ENCODE measurements around the gene PLIN4.
"Not testable (repeated sequence)": the region's sequence is repeated elsewhere in the genome, so short reads cannot be mapped to it uniquely, and the experiment has no call there.

Gene PLIN4

GRCh38 chr19:4542896-4543841 is 24.9 kb upstream of the PLIN4 start:
- no peak for TF ChIP-seq CTCF (IDR thresholded peaks at IDR 0.05; ENCODE audit: low read depth, low read length, missing control alignments)
- no peak for DNase-seq (ENCODE audit: low read depth)
- H3K4me3 ChIP-seq (ENCODE audit: low read depth, low read length) = no peak overlapping the region

- DNase-seq (ENCODE audit: low read depth); H3K4me3 ChIP-seq (ENCODE audit: low read depth, low read length): not testable (repeated sequence)
Observed at GRCh38 chr19:4541806-4542145, 23.5 kb upstream of the PLIN4 start.

DNA sequence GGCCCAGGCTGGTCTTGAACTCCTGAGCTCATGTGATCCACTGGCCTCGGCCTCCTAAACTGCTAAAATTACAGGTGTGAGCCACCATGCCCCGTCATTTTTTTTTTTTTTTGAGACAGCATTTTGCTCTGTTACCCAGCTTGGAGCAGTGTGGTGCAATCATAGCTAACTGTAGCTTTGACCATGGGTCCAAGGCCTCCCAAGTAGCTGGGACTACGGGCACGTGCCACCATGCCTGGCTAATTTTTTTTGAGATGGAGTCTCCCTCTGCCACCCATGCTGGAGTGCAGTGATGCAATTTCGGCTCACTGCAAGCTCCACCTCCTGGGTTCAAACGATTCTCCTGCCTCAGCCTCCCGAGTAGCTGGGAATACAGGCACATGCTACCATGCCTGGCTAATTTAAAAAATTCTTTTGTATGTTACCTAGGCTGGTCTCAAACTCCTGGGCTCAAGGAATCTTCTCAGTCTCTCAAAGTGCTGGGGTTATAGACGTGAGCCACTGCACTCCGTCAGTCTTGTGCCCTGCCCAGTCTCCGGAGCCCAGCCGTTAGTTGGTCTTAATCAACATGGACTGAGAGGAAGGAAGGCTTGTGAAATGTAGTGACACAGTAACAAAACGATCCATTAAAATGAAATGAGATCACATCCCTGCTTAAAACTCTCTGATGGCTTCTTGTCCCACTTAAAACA is 23.0 kb upstream of the PLIN4 start:
- no peak for DNase-seq (ENCODE audit: low read depth)
- no peak overlapping the region for H3K4me3 ChIP-seq (ENCODE audit: low read depth, low read length)
- TF ChIP-seq CTCF (IDR thresholded peaks at IDR 0.05; ENCODE audit: low read depth, low read length, missing control alignments) = no peak

DNA sequence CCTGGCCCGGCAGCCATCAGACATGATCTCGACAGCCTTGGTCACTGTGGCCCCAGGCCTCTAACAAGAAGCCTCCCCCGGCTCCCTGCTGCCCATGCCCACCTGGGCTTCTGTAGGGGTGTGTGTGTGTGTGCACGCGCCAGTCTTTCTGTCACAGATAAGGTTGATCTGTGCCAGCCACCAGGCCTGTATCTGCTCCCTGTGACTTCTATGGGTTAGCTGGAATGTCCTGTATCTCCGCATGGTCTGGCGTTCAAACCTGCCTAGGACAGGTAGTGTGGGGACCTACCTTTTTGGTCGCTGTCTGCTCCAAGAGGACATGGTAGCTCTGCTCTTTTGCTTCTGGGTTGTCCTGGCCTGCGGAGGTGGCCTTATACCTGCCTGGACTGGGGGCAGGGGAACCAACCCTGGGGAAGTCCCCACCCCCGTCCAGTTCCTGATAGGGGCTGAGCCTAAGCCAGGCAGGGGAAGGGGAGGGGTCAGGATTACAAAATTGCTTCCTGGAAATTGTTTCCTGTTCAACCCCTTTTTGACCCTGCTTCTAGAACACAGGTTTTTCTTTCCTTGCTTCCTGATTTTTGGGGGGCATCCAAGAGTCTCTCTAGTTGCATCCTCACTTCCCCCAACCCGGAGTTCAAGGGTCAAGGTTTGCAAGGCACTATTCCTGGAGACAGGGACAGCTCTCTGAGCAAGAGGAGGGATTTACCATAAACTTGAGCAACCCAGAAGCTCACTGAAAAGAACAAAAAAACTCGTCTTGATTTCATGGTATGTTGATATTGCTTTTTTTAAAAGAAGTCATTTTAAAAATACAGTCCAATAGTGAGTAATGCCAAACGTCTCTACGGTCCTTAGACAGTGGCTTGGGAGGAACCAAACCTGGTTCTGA is 21.7 kb upstream of the PLIN4 start, which contains the start of gene LRG1:
Gene LRG1 (minus strand): TSS at position 344 of the 889 bp plus-strand sequence. CDS start 23 bp downstream, at position 321.
- no peak for TF ChIP-seq CTCF (IDR thresholded peaks at IDR 0.05; ENCODE audit: low read depth, low read length, missing control alignments)
- H3K4me3 ChIP-seq (ENCODE audit: low read depth, low read length) = peak within 1 kb of the TSS; percentile 49
- DNase-seq (ENCODE audit: low read depth) = peak; percentile 49

- H3K4me3 ChIP-seq (ENCODE audit: low read depth, low read length) = peak overlapping the region; percentile 49
- TF ChIP-seq CTCF (IDR thresholded peaks at IDR 0.05; ENCODE audit: low read depth, low read length, missing control alignments) = no peak
- DNase-seq (ENCODE audit: low read depth) = no peak
Observed at GRCh38 chr19:4539169-4539692, 20.9 kb upstream of the PLIN4 start.

DNA sequence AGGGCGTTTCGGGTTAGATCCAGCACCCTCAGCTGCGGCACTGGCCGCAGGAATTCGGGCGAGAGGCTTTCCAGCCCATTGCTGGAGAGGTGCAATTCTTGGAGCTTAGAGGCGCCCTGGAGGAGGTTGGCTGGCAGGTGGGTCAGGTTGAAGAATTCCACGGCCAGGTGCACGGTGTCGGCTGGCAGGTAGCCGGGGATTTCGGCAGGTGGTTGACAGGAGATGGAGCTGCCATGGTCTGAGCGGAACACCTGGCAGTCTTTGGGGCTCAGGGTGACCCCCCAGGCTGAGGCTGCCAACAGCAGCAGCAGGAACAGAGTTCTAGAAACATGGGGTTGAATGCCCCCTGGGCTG is 20.3 kb upstream of the PLIN4 start:
- H3K4me3 ChIP-seq (ENCODE audit: low read depth, low read length) = no peak overlapping the region
- no peak for TF ChIP-seq CTCF (IDR thresholded peaks at IDR 0.05; ENCODE audit: low read depth, low read length, missing control alignments)
- DNase-seq (ENCODE audit: low read depth) = no peak

Data from GM12864 (cell line).